Transverse colon (tissue), 4 donors: ENCODE measurements around the gene ZNF202.

Experiments used
- POLR2A ChIP-seq: fragments of 450-650 bp; IDR thresholded peaks from one replicate; pipeline ENCODE4 v1.6.1; 2016; ENCODE audit warnings: antibody characterized with exemption, mild to moderate bottlenecking, moderate library complexity
- POLR2AphosphoS5 ChIP-seq, 3 donors: sonication (generic); formaldehyde crosslinking; IDR thresholded peaks; one replicate each; pipeline ENCODE4 v1.6.1; 2016; ENCODE audit warnings: antibody characterized with exemption in 3 of 3
- TF ChIP-seq, protein P1 (sequence below), 5 experiments: fragments of 200-600 bp in 3 of 5; fragments of 450-650 bp in 2 of 5; sonication (generic) in 3 of 5; IDR thresholded peaks; 1 replicate in 2 of 5; 2 replicates in 3 of 5; pipeline ENCODE4 v1.5.1; 2016 to 2017; ENCODE audit warnings: antibody characterized with exemption in 5 of 5, inconsistent platforms in 3 of 5, mild to moderate bottlenecking in 2 of 5, moderate library complexity in 1 of 5

DNA sequence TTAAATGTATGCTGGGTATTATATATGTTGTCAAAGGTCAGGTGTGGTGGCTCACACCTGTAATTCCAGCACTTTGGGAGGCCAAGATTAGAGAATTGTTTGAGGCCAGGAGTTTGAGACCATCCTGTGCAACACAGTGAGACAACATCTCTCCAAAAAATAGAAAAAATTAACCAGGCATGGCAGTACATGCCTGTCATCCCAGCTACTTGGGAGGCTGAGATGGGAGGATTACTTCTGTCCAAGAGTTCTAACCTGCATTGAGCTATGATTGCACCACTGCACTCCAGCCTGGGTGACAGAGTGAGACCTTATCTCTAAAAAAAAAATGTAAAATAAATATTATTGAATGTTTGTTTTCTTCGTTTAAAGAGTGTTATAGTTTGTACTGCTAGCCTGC lies 24.1 kb upstream of the ZNF202 start:
- TF ChIP-seq, protein P1, sequence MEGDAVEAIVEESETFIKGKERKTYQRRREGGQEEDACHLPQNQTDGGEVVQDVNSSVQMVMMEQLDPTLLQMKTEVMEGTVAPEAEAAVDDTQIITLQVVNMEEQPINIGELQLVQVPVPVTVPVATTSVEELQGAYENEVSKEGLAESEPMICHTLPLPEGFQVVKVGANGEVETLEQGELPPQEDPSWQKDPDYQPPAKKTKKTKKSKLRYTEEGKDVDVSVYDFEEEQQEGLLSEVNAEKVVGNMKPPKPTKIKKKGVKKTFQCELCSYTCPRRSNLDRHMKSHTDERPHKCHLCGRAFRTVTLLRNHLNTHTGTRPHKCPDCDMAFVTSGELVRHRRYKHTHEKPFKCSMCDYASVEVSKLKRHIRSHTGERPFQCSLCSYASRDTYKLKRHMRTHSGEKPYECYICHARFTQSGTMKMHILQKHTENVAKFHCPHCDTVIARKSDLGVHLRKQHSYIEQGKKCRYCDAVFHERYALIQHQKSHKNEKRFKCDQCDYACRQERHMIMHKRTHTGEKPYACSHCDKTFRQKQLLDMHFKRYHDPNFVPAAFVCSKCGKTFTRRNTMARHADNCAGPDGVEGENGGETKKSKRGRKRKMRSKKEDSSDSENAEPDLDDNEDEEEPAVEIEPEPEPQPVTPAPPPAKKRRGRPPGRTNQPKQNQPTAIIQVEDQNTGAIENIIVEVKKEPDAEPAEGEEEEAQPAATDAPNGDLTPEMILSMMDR (IDR thresholded peaks at IDR 0.05): no peak
- no peak for TF ChIP-seq POLR2A
- no peak for TF ChIP-seq POLR2AphosphoS5 (IDR thresholded peaks at IDR 0.05)
